HG03558 (cell line): ENCODE data around the gene TLX1.

ENCODE experiments used
- ATAC-seq: cut with Tn5 transposase; IDR thresholded peaks from one replicate; pipeline ENCODE4 v1.9.1; 2021; ENCODE audit warnings: moderate number of reproducible peaks; ENCODE audit not compliant: unreplicated experiment; ENCODE audit errors: extremely low read depth

TLX1 gene

GRCh38 chr10:101110856-101111523 is 20.1 kb upstream of the TLX1 start:
- ATAC-seq, result no peak

- ATAC-seq, result no peak
Observed at GRCh38 chr10:101111547-101111946, 19.6 kb upstream of the TLX1 start.

GRCh38 chr10:101112799-101113594 is 18.1 kb upstream of the TLX1 start:
- no peak for ATAC-seq

- no peak for ATAC-seq
Observed at GRCh38 chr10:101113890-101114403, 17.2 kb upstream of the TLX1 start.

- ATAC-seq, result no peak
Observed at GRCh38 chr10:101114646-101115045, 16.5 kb upstream of the TLX1 start.

GRCh38 chr10:101116754-101117153 is 14.3 kb upstream of the TLX1 start:
- no peak for ATAC-seq

GRCh38 chr10:101118031-101118430 is 13.1 kb upstream of the TLX1 start:
- ATAC-seq, result no peak

- ATAC-seq, result no peak
Observed at GRCh38 chr10:101120520-101120883, 10.6 kb upstream of the TLX1 start.

- no peak for ATAC-seq
Observed at GRCh38 chr10:101120884-101121653, 10.0 kb upstream of the TLX1 start.

- ATAC-seq, result no peak
Observed at GRCh38 chr10:101121654-101122031, 9.5 kb upstream of the TLX1 start.

- ATAC-seq, result no peak
Observed at GRCh38 chr10:101122270-101123084, 8.6 kb upstream of the TLX1 start.

GRCh38 chr10:101123085-101123814 is 7.8 kb upstream of the TLX1 start:
- ATAC-seq, result no peak

GRCh38 chr10:101123815-101124617 is 7.1 kb upstream of the TLX1 start:
- ATAC-seq, result no peak

GRCh38 chr10:101124933-101125332 is 6.2 kb upstream of the TLX1 start:
- no peak for ATAC-seq

GRCh38 chr10:101126684-101127628 is 4.1 kb upstream of the TLX1 start:
- no peak for ATAC-seq

GRCh38 chr10:101130141-101130540 is 959 bp upstream of the TLX1 start:
- ATAC-seq, result no peak

GRCh38 chr10:101131962-101132635 is 999 bp downstream of the TLX1 start:
- ATAC-seq, result no peak
